ENCODE measurements around the gene RNGTT. TPM values are rescaled to one million over a fixed set of nuclear protein-coding genes. Genes with fewer than 3 reads are reported as not detected.

Gene RNGTT
- polyA plus RNA-seq, 1 donor: 9.6 TPM

- no peak for DNase-seq
- H3K27ac ChIP-seq (ENCODE audit: low read length): no peak overlapping the region
- peaks cover 7% of the 10 kb centered on the region for H3K9me3 ChIP-seq (ENCODE audit: control insufficient read depth, low read depth, low read length)
- no peak overlapping the region for H3K4me3 ChIP-seq (ENCODE audit: low read length)
- H3K27me3 ChIP-seq (ENCODE audit: control insufficient read depth, insufficient read depth, low read length): no peaks in the 10 kb centered on the region
- no CpG with 5 or more reads among the region's 2 CpGs for WGBS (ENCODE audit: insufficient coverage, low lambda C conversion rate)
- H3K4me1 ChIP-seq (ENCODE audit: control insufficient read depth, insufficient read depth, low read length): no peaks in the 10 kb centered on the region
- peaks cover 3% of the 10 kb centered on the region for H3K36me3 ChIP-seq (ENCODE audit: control insufficient read depth, insufficient read depth, low read length)
Observed at GRCh38 chr6:88882536-88882935, 80.9 kb downstream of the RNGTT start.

DNA sequence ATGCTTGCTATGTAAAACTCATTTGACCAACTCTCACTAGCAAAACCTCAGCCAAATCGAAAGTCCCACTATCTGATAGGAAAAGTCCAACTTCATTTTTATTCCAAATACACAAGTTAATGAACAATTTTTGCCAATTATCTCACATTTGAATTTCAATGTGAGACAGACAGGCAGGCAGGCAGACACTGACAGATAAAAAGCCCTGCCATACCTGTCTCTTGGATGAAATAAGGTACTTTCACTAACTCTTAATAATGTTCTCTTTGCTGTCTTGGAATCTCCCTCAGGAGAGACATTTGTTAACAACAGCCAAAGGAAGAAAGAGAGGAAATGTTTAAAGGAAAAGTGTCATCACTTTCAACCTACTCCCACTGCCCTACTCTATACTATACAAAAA lies 82.0 kb downstream of the RNGTT start:
- no peak for DNase-seq
- Histone ChIP-seq H3K27me3 (ENCODE audit: control insufficient read depth, insufficient read depth, low read length) (no peaks in the 10 kb centered on the region), H3K9me3 (ENCODE audit: control insufficient read depth, low read depth, low read length) (peaks cover 7% of the 10 kb centered on the region), H3K4me3 (ENCODE audit: low read length) (no peak overlapping the region), H3K36me3 (ENCODE audit: control insufficient read depth, insufficient read depth, low read length) (peaks cover 2% of the 10 kb centered on the region), H3K27ac (ENCODE audit: low read length) (no peak overlapping the region), H3K4me1 (ENCODE audit: control insufficient read depth, insufficient read depth, low read length) (no peaks in the 10 kb centered on the region)
- no CpG with 5 or more reads among the region's 1 CpG for WGBS (ENCODE audit: insufficient coverage, low lambda C conversion rate)

- H3K9me3 ChIP-seq (ENCODE audit: control insufficient read depth, low read depth, low read length): peaks cover under 1% of the 10 kb centered on the region
- WGBS (ENCODE audit: insufficient coverage, low lambda C conversion rate): no CpG with 5 or more reads among the region's 2 CpGs
- H3K4me3 ChIP-seq (ENCODE audit: low read length): no peak overlapping the region
Observed at GRCh38 chr6:88880021-88880420, 83.4 kb downstream of the RNGTT start.

GRCh38 chr6:88877893-88878292 lies 85.5 kb downstream of the RNGTT start:
- Histone ChIP-seq H3K27ac (ENCODE audit: low read length) (no peak overlapping the region), H3K9me3 (ENCODE audit: control insufficient read depth, low read depth, low read length) (no peaks in the 10 kb centered on the region), H3K4me1 (ENCODE audit: control insufficient read depth, insufficient read depth, low read length) (no peaks in the 10 kb centered on the region), H3K36me3 (ENCODE audit: control insufficient read depth, insufficient read depth, low read length) (no peaks in the 10 kb centered on the region), H3K4me3 (ENCODE audit: low read length) (no peak overlapping the region), H3K27me3 (ENCODE audit: control insufficient read depth, insufficient read depth, low read length) (no peaks in the 10 kb centered on the region)
- WGBS (ENCODE audit: insufficient coverage, low lambda C conversion rate): no CpG with 5 or more reads among the region's 7 CpGs
- no peak for DNase-seq

More at GRCh38 chr6:88880021-88880420, 83.4 kb downstream of the RNGTT start:
- no peaks in the 10 kb centered on the region for H3K27me3 ChIP-seq (ENCODE audit: control insufficient read depth, insufficient read depth, low read length)
- no peaks in the 10 kb centered on the region for H3K4me1 ChIP-seq (ENCODE audit: control insufficient read depth, insufficient read depth, low read length)
- no peak overlapping the region for H3K27ac ChIP-seq (ENCODE audit: low read length)
- H3K36me3 ChIP-seq (ENCODE audit: control insufficient read depth, insufficient read depth, low read length): peaks cover 2% of the 10 kb centered on the region
- DNase-seq: no peak

- peak overlapping the region; percentile 35 for H3K27ac ChIP-seq (ENCODE audit: low read length)
- peak; percentile 9 to 70 for DNase-seq
Observed at GRCh38 chr6:88872962-88873361, 90.5 kb downstream of the RNGTT start.

GRCh38 chr6:88871498-88871897 lies 91.9 kb downstream of the RNGTT start:
- peak in 1 of 2 donors; percentile 19 for DNase-seq
- Histone ChIP-seq H3K36me3 (ENCODE audit: control insufficient read depth, insufficient read depth, low read length) (no peaks in the 10 kb centered on the region), H3K27ac (ENCODE audit: low read length) (peak overlapping the region; percentile 15), H3K9me3 (ENCODE audit: control insufficient read depth, low read depth, low read length) (no peaks in the 10 kb centered on the region), H3K4me3 (ENCODE audit: low read length) (no peak overlapping the region), H3K27me3 (ENCODE audit: control insufficient read depth, insufficient read depth, low read length) (no peaks in the 10 kb centered on the region), H3K4me1 (ENCODE audit: control insufficient read depth, insufficient read depth, low read length) (peaks cover 13% of the 10 kb centered on the region)
- WGBS (ENCODE audit: insufficient coverage, low lambda C conversion rate): 20% methylated on average over 1 of the region's 3 CpGs

More at GRCh38 chr6:88872962-88873361, 90.5 kb downstream of the RNGTT start:
- Histone ChIP-seq H3K4me1 (ENCODE audit: control insufficient read depth, insufficient read depth, low read length) (peaks cover 13% of the 10 kb centered on the region), H3K9me3 (ENCODE audit: control insufficient read depth, low read depth, low read length) (no peaks in the 10 kb centered on the region), H3K27me3 (ENCODE audit: control insufficient read depth, insufficient read depth, low read length) (no peaks in the 10 kb centered on the region), H3K4me3 (ENCODE audit: low read length) (no peak overlapping the region), H3K36me3 (ENCODE audit: control insufficient read depth, insufficient read depth, low read length) (no peaks in the 10 kb centered on the region)
- WGBS (ENCODE audit: insufficient coverage, low lambda C conversion rate): no CpG with 5 or more reads among the region's 1 CpG

DNA sequence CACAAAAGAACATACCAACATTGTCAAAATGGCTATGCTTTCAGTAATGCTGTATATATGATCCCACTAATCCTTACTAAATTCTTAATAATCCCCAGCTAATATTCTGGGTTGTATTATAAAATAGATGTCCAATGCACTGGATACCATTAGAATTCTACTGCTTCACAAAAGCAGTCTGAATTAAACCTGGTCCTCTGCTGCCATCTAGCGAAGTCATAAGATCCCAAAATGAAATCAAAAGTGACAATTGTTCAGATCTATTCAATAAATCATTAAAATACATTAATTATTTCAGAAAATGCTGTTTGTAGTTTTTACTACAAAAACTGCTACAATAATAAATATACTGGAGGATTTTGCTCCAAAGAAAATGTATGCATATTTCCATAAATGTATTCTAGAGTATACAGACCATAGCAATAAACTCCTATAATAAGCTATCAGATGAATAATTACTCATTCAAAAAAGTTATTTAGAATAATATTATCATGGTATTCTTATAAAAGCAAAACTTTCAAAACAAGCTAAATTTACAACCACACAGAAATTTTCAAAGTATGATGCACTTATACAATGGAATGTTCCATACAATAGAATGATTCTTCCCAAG lies 92.6 kb downstream of the RNGTT start:
- Histone ChIP-seq H3K27me3 (ENCODE audit: control insufficient read depth, insufficient read depth, low read length) (no peaks in the 10 kb centered on the region), H3K36me3 (ENCODE audit: control insufficient read depth, insufficient read depth, low read length) (no peaks in the 10 kb centered on the region), H3K4me3 (ENCODE audit: low read length) (no peak overlapping the region), H3K9me3 (ENCODE audit: control insufficient read depth, low read depth, low read length) (no peaks in the 10 kb centered on the region), H3K27ac (ENCODE audit: low read length) (no peak overlapping the region), H3K4me1 (ENCODE audit: control insufficient read depth, insufficient read depth, low read length) (peaks cover 13% of the 10 kb centered on the region)
- no CpG with 5 or more reads among the region's 1 CpG for WGBS (ENCODE audit: insufficient coverage, low lambda C conversion rate)
- DNase-seq: peak; percentile 36 to 42

- Histone ChIP-seq H3K9me3 (ENCODE audit: control insufficient read depth, low read depth, low read length) (no peaks in the 10 kb centered on the region), H3K36me3 (ENCODE audit: control insufficient read depth, insufficient read depth, low read length) (no peaks in the 10 kb centered on the region), H3K4me1 (ENCODE audit: control insufficient read depth, insufficient read depth, low read length) (peaks cover 13% of the 10 kb centered on the region), H3K4me3 (ENCODE audit: low read length) (no peak overlapping the region), H3K27me3 (ENCODE audit: control insufficient read depth, insufficient read depth, low read length) (no peaks in the 10 kb centered on the region), H3K27ac (ENCODE audit: low read length) (peak overlapping the region; percentile 47)
- peak; percentile 23 to 66 for DNase-seq
- no CpG with 5 or more reads among the region's 1 CpG for WGBS (ENCODE audit: insufficient coverage, low lambda C conversion rate)
Observed at GRCh38 chr6:88869263-88870020, 94.0 kb downstream of the RNGTT start.

- H3K27me3 ChIP-seq (ENCODE audit: control insufficient read depth, insufficient read depth, low read length): no peaks in the 10 kb centered on the region
- no CpG with 5 or more reads among the region's 2 CpGs for WGBS (ENCODE audit: insufficient coverage, low lambda C conversion rate)
- H3K4me3 ChIP-seq (ENCODE audit: low read length): no peak overlapping the region
- H3K4me1 ChIP-seq (ENCODE audit: control insufficient read depth, insufficient read depth, low read length): peaks cover 13% of the 10 kb centered on the region
- H3K36me3 ChIP-seq (ENCODE audit: control insufficient read depth, insufficient read depth, low read length): no peaks in the 10 kb centered on the region
- H3K27ac ChIP-seq (ENCODE audit: low read length): no peak overlapping the region
- DNase-seq: peak in 1 of 2 donors; percentile 5
- no peaks in the 10 kb centered on the region for H3K9me3 ChIP-seq (ENCODE audit: control insufficient read depth, low read depth, low read length)
Observed at GRCh38 chr6:88867841-88868731, 95.3 kb downstream of the RNGTT start.

- H3K4me1 ChIP-seq (ENCODE audit: control insufficient read depth, insufficient read depth, low read length): peaks cover 11% of the 10 kb centered on the region
- no peaks in the 10 kb centered on the region for H3K9me3 ChIP-seq (ENCODE audit: control insufficient read depth, low read depth, low read length)
- no peaks in the 10 kb centered on the region for H3K27me3 ChIP-seq (ENCODE audit: control insufficient read depth, insufficient read depth, low read length)
- H3K4me3 ChIP-seq (ENCODE audit: low read length): no peak overlapping the region
- DNase-seq: no peak
- H3K27ac ChIP-seq (ENCODE audit: low read length): no peak overlapping the region
- WGBS (ENCODE audit: insufficient coverage, low lambda C conversion rate): no CpG with 5 or more reads among the region's 2 CpGs
- no peaks in the 10 kb centered on the region for H3K36me3 ChIP-seq (ENCODE audit: control insufficient read depth, insufficient read depth, low read length)
Observed at GRCh38 chr6:88866856-88867255, 96.6 kb downstream of the RNGTT start.
